GM12878 (cell line): ENCODE data around the gene C16orf95. TPM values are rescaled to one million over a fixed set of nuclear protein-coding genes. Genes with fewer than 3 reads are reported as not detected.

ENCODE experiments used
- ATAC-seq: fragments of 200-7000 bp; cut with Tn5 transposase; 3 replicates; pipeline ENCODE4 v1.9.1; 2020; ENCODE audit warnings: mild to moderate bottlenecking, moderate library complexity
- BruUV-seq: library from RNA; stranded (reverse); fragments of 400-500 nt; replicated peaks from 2 replicates; lab custom pipeline; 2021; lab: Mats Ljungman, UMichigan
- CTCF ChIA-PET: fragments of 300-600 bp; sonication (Branson Sonifier 250); formaldehyde crosslinking; extraction: SDS; loops from one replicate; lab custom pipeline; 2021; ENCODE audit warnings: inconsistent platforms; lab: Yijun Ruan, JAX
- POLR2A ChIA-PET: fragments of 350-600 bp; formaldehyde crosslinking; extraction: SDS; loops from one replicate; lab custom pipeline; 2021; ENCODE audit warnings: inconsistent platforms; lab: Charles Lee
- RAD21 ChIA-PET: fragments of 300-600 bp; sonication (Branson Sonifier 250); formaldehyde crosslinking; loops from one replicate; lab custom pipeline; 2023; ENCODE audit warnings: antibody characterized with exemption; ENCODE audit not compliant: unreplicated experiment; lab: Charles Lee
- SMC1A ChIA-PET: fragments of 300-600 bp; sonication (Branson Sonifier 250); formaldehyde crosslinking; loops from one replicate; lab custom pipeline; 2023; ENCODE audit not compliant: unreplicated experiment, uncharacterized antibody; lab: Charles Lee
- DNase-seq: peaks from one replicate; pipeline ENCODE4 v3.0.0-alpha.2; 2011; ENCODE audit warnings: low read depth, low spot score
- FAIRE-seq: peaks from 3 replicates; lab custom pipeline; 2011; peaks lifted over from hg19 to GRCh38; lab: Jason Lieb, UNC
- H2AFZ ChIP-seq: 2 replicates; pipeline ENCODE4 v1.6.0; 2011; ENCODE audit warnings: low read depth, low read length, control low read depth; ENCODE audit not compliant: control insufficient read depth
- H3K27ac ChIP-seq: 2 replicates; pipeline ENCODE4 v1.5.1; 2011; ENCODE audit warnings: control low read depth; ENCODE audit not compliant: control insufficient read depth, insufficient read depth
- H3K27me3 ChIP-seq, 2 experiments: replicated peaks in 1 of 2; 2 replicates each; pipeline versions ENCODE4 v1.6.0 to v1.6.1; 2011; ENCODE audit warnings: low read length in 1 of 2; ENCODE audit not compliant: control insufficient read depth in 2 of 2, insufficient read depth in 2 of 2
- H3K36me3 ChIP-seq, 2 experiments: 2 replicates each; pipeline ENCODE4 v1.5.1; 2011; ENCODE audit warnings: low read length in 1 of 2; ENCODE audit not compliant: control insufficient read depth in 2 of 2, insufficient read depth in 2 of 2
- H3K4me1 ChIP-seq: 2 replicates; pipeline ENCODE4 v1.6.1; 2011; ENCODE audit warnings: mild to moderate bottlenecking, low read length, moderate library complexity, mixed read lengths; ENCODE audit not compliant: control insufficient read depth, insufficient read depth
- H3K4me2 ChIP-seq: 2 replicates; pipeline ENCODE4 v1.6.0; 2011; ENCODE audit warnings: control low read depth; ENCODE audit not compliant: control insufficient read depth, insufficient read depth
- H3K4me3 ChIP-seq: fragments of 200-600 bp; sonication (generic); 2 replicates; pipeline ENCODE4 v1.5.1; 2016
- H3K79me2 ChIP-seq: 2 replicates; pipeline ENCODE4 v1.6.0; 2011; ENCODE audit warnings: low read length; ENCODE audit not compliant: control insufficient read depth, insufficient read depth
- H3K9ac ChIP-seq: 2 replicates; pipeline ENCODE4 v1.8.0; 2011; ENCODE audit warnings: low read length, control low read depth, mixed read lengths; ENCODE audit not compliant: control insufficient read depth, insufficient read depth
- H3K9me3 ChIP-seq: replicated peaks from 3 replicates; pipeline ENCODE4 v1.5.1; 2011; ENCODE audit warnings: mild to moderate bottlenecking, low read length; ENCODE audit not compliant: control insufficient read depth, insufficient read depth
- H4K20me1 ChIP-seq: 2 replicates; pipeline ENCODE4 v1.6.0; 2011; ENCODE audit not compliant: control insufficient read depth, insufficient read depth
- BRCA1 ChIP-seq: IDR thresholded peaks from 2 replicates; pipeline ENCODE4 v1.6.1; 2011; ENCODE audit warnings: low read depth, low read length, improper control_type of control experiment
- CTCF ChIP-seq, 3 experiments: IDR thresholded peaks in 2 of 3; conservative IDR thresholded peaks in 1 of 3; 2 replicates each; pipeline ENCODE4 v1.5.1; 2011; ENCODE audit warnings: low read depth in 3 of 3, low read length in 3 of 3, mild to moderate bottlenecking in 3 of 3, control low read depth in 2 of 3, moderate library complexity in 2 of 3, inconsistent platforms in 1 of 3, mixed read lengths in 1 of 3; ENCODE audit not compliant: control insufficient read depth in 2 of 3, insufficient read depth in 1 of 3; ENCODE audit errors: extremely low read depth in 1 of 3
- JUNB ChIP-seq: IDR thresholded peaks from 2 replicates; pipeline ENCODE4 v1.6.1; 2016; ENCODE audit warnings: antibody characterized with exemption, mild to moderate bottlenecking
- PML ChIP-seq: IDR thresholded peaks from 2 replicates; pipeline ENCODE4 v1.6.1; 2012; ENCODE audit warnings: low read length, inconsistent platforms
- RAD21 ChIP-seq: IDR thresholded peaks from 2 replicates; pipeline ENCODE4 v1.6.1; 2011; ENCODE audit warnings: mild to moderate bottlenecking, low read depth, low read length, moderate library complexity; ENCODE audit not compliant: insufficient read depth
- RUNX3 ChIP-seq: IDR thresholded peaks from 2 replicates; pipeline ENCODE4 v1.6.1; 2012; ENCODE audit warnings: low read length, inconsistent platforms
- SMC3 ChIP-seq: IDR thresholded peaks from 2 replicates; pipeline ENCODE4 v1.6.1; 2011; ENCODE audit warnings: low read length, improper control_type of control experiment, borderline replicate concordance
- SREBF1 ChIP-seq: IDR thresholded peaks from 2 replicates; pipeline ENCODE4 v1.6.1; 2012; ENCODE audit warnings: mild to moderate bottlenecking, low read length
- YY1 ChIP-seq: IDR thresholded peaks from 2 replicates; pipeline ENCODE4 v1.6.1; 2011; ENCODE audit warnings: low read depth, mild to moderate bottlenecking, low read length
- ZNF207 ChIP-seq: fragments of 450-650 bp; IDR thresholded peaks from 2 replicates; pipeline ENCODE4 v1.6.1; 2014; ENCODE audit warnings: antibody characterized with exemption, mild to moderate bottlenecking, borderline replicate concordance
- WGBS: methylation state at CpG from one replicate; pipeline ENCODE4 v1.1.6; 2016; ENCODE audit warnings: low lambda C conversion rate; ENCODE audit not compliant: insufficient replicate concordance, insufficient coverage; ENCODE audit errors: missing lambda C conversion rate; 5-methylcytosine and 5-hydroxymethylcytosine counted together
- in situ Hi-C: fragments of 300-500 bp; cut with MboI; formaldehyde crosslinking; loops from 9 replicates; pipeline ENCODE4 v1.14.3; 2018; ENCODE audit warnings: mixed read lengths
- intact Hi-C: fragments of 100-400 bp; cut with micrococcal nuclease; formaldehyde crosslinking; loops from one replicate; pipeline ENCODE4 v1.14.2; 2022; ENCODE audit not compliant: unreplicated experiment
- polyA plus RNA-seq, 11 experiments: library from polyadenylated mRNA; depleted of rRNA in 4 of 11; unstranded in 6 of 11; stranded (reverse) in 5 of 11; fragments of >200 nt; fragmentation: Nextera tagmentation in 4 of 11; fragmentation: Illumina TruSeq in 1 of 11; extraction: Ambion mirVana in 4 of 11; extraction: Trizol in 1 of 11; gene quantifications; 1 replicate in 1 of 11; 2 replicates in 10 of 11; pipeline versions ENCODE4 v1.2.1 to v1.2.3, GENCODE V29; 2011 to 2016; ENCODE audit warnings: inconsistent platforms in 2 of 11, missing spikeins in 2 of 11, low read depth in 1 of 11
- total RNA-seq, 4 experiments: library from RNA; depleted of rRNA in 3 of 4; stranded (reverse); fragments of >200 nt in 3 of 4; fragmentation: Illumina TruSeq in 1 of 4; extraction: Trizol in 1 of 4; gene quantifications; 2 replicates each; pipeline versions ENCODE4 v1.2.1 to v1.2.3, GENCODE V29; 2013 to 2021

The C16orf95 gene
- total and polyA plus RNA-seq, 10 of the 15 experiments (the other 5 are each of a cell fraction or from before 2014, with no cell fraction given), result 0.90 to 22.7 (median 6.0) TPM

DNA sequence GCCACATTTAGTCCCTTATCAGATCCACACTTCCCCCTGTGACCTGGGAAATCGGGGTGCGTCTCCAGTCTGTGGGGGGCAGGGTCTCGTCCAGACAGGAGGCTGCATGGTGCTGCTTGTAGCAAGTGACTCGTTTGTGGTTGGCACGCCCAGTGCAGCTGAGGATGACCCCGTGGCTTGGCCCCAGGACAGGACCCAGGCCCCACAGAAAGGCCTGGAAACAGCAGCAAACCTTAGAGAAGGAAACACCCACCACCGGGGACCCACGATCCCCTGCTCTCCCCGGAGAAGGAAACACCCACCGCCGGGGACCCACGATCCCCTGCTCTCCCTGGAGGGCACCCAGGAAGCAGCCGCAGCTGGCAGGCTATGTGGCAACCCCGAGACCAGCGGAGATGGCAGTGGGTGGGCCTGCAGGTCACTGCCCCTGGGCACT is 8.2 kb upstream of the C16orf95 start:
- Histone ChIP-seq H3K27me3 (no peaks in the 10 kb centered on the region), H2AFZ (no peak overlapping the region), H3K4me1 (no peaks in the 10 kb centered on the region), H3K36me3 (peaks cover 4 to 12% of the 10 kb centered on the region in 2 experiments; a peak in 3 of 4 replicates), H3K9me3 (no peaks in the 10 kb centered on the region), H3K4me3 (no peak overlapping the region), H3K4me2 (no peak overlapping the region), H3K79me2 (no peaks in the 10 kb centered on the region), H3K27ac (no peak overlapping the region), H4K20me1 (no peaks in the 10 kb centered on the region; the same call in 1 of the 2 replicates), H3K9ac (no peak overlapping the region)
- CTCF ChIA-PET, result interaction anchor here (2.6 kb wide), 1 partner anchor 70 kb away, joined by 11 read pairs; no protein-coding TSS in a partner anchor
- no peak for TF ChIP-seq PML
- no peak for TF ChIP-seq BRCA1
- TF ChIP-seq SREBF1, result no peak
- no TSS peak for BruUV-seq
- WGBS, result 52% methylated on average over 14 of the region's 15 CpGs
- POLR2A ChIA-PET, result no interaction called here
- in situ Hi-C loops, result no loop called here
- intact Hi-C loops, result no loop called here
- RAD21 ChIA-PET, result interaction anchor here (1.5 kb wide), 1 partner anchor 69 kb away, joined by 3 read pairs; no protein-coding TSS in a partner anchor
- FAIRE-seq (no peak), ATAC-seq (no peak), DNase-seq (no peak)
- SMC1A ChIA-PET, result no interaction called here

DNA sequence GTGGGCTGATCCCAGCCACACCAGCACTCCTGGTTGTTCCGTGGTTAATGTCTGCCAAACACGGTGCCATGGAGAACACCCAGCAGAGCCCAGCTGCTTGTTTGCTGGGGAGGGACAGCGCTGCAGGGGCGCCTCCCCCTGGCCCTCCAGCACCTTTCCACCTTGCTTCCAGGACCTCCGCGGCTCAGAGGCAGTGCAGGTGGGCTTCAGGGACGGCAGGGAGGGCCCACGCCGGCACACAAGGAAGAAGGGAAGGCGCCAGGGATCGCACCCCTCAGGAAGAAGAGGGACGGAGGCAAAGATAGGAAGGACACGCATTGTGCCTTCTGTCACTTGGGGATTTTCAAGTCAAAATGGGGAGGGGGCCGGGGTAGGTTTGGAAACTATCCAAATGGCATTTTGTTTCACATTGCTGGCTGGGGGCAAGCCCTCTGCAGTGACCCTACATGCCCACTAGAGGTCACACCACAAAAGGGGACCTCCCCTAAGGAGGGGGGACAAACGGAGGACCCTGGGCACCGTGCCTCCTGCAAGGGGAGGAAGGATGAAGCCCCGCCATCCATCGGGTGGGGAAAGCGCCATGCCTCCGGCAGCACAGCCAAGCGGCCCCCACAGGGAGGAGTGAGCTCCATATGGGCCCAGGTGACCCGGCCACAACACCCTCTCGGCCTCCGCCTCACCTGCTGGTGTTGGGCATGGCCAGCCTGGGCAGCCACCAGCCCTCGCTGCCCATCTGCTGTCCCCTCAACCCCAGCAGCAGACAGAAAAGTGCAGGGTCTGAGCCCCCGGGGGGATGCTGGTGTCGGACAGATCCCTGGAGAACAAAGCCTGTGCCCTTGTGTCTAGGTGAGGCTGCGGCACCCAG is 7.5 kb upstream of the C16orf95 start:
- H3K4me1 ChIP-seq, result no peaks in the 10 kb centered on the region
- FAIRE-seq, result peak; percentile 62

More for the DNA sequence above, 7.5 kb upstream of the C16orf95 start:
- SMC1A ChIA-PET, result interaction anchor here (1.2 kb wide), 1 partner anchor 56 kb away, joined by 3 read pairs; no protein-coding TSS in a partner anchor
- intact Hi-C loops, result no loop called here
- H3K9ac ChIP-seq, result no peak overlapping the region
- in situ Hi-C loops, result no loop called here
- no peak overlapping the region for H2AFZ ChIP-seq
- H3K36me3 ChIP-seq, result peaks cover 0 to 6% of the 10 kb centered on the region in 2 experiments; a peak in 2 of 4 replicates
- CTCF ChIA-PET, result interaction anchor here (2.6 kb wide), 1 partner anchor 71 kb away, joined by 11 read pairs; no protein-coding TSS in a partner anchor
- RAD21 ChIA-PET, result interaction anchor here (1.5 kb wide), 1 partner anchor 70 kb away, joined by 3 read pairs; no protein-coding TSS in a partner anchor
- no peaks in the 10 kb centered on the region for H3K9me3 ChIP-seq
- H3K27me3 ChIP-seq, result no peaks in the 10 kb centered on the region
- no peaks in the 10 kb centered on the region; the same call in 1 of the 2 replicates for H4K20me1 ChIP-seq
- ATAC-seq (peak; percentile 89), DNase-seq (no peak)
- no peak overlapping the region for H3K27ac ChIP-seq
- no peak for TF ChIP-seq JUNB
- TF ChIP-seq CTCF (IDR thresholded peaks at IDR 0.05 in 2 of 3, conservative IDR thresholded peaks at IDR 0.05 in 1 of 3; ENCODE audit: control insufficient read depth in 2 of 3, extremely low read depth in 1 of 3, insufficient read depth in 1 of 3, low read depth in 3 of 3, low read length in 3 of 3), result peak; percentile 72 to 89 (median 81)
- TF ChIP-seq ZNF207, result no peak
- peak; percentile 64 for TF ChIP-seq RAD21
- peak; percentile 39; the same call in 1 of the 2 replicates for TF ChIP-seq SMC3
- peak; percentile 18; the same call in 1 of the 2 replicates for TF ChIP-seq RUNX3
- TF ChIP-seq YY1, result 0 out of 2 replicates have a peak, but pooled peaks have one; percentile 19
- POLR2A ChIA-PET, result no interaction called here
- no peak overlapping the region for H3K4me2 ChIP-seq
- no peak overlapping the region for H3K4me3 ChIP-seq
- 60% methylated on average over 28 of the region's 28 CpGs for WGBS
- no peaks in the 10 kb centered on the region for H3K79me2 ChIP-seq
- BruUV-seq, result no TSS peak
